IPS DF 6.9 (cell line): ENCODE measurements around the gene DEDD2.

ENCODE experiments used
- DNase-seq: peaks from one replicate; pipeline ENCODE4 v3.0.0-alpha.2; 2013; ENCODE audit warnings: low read depth, low spot score
- H3K27ac ChIP-seq: one replicate; pipeline ENCODE4 v1.5.1; 2013; ENCODE audit warnings: low read length, control low read depth
- H3K27me3 ChIP-seq: 2 replicates; pipeline ENCODE4 v1.6.1; 2013; ENCODE audit warnings: mild to moderate bottlenecking, low read length; ENCODE audit not compliant: control insufficient read depth, insufficient read depth
- H3K36me3 ChIP-seq: 2 replicates; pipeline ENCODE4 v1.6.1; 2013; ENCODE audit warnings: low read length; ENCODE audit not compliant: control insufficient read depth, insufficient read depth
- H3K4me1 ChIP-seq: 2 replicates; pipeline ENCODE4 v1.6.1; 2013; ENCODE audit warnings: low read length; ENCODE audit not compliant: control insufficient read depth, insufficient read depth
- H3K4me3 ChIP-seq: 2 replicates; pipeline ENCODE4 v1.5.1; 2013; ENCODE audit warnings: mild to moderate bottlenecking, low read length
- H3K9me3 ChIP-seq: 2 replicates; pipeline ENCODE4 v1.6.1; 2013; ENCODE audit warnings: low read length, inconsistent platforms; ENCODE audit not compliant: control insufficient read depth, insufficient read depth
- WGBS: extraction: QIAGEN DNeasy Blood & Tissue Kit; methylation state at CpG from one replicate; pipeline ENCODE4 v1.1.7; 2013; ENCODE audit warnings: mixed read lengths, missing lambda C conversion rate; ENCODE audit not compliant: insufficient read length, insufficient coverage; 5-methylcytosine and 5-hydroxymethylcytosine counted together

The DEDD2 gene

GRCh38 chr19:42235181-42235580, 17.7 kb upstream of the DEDD2 start:
- Histone ChIP-seq H3K4me3 (no peak overlapping the region), H3K9me3 (no peaks in the 10 kb centered on the region), H3K27me3 (no peaks in the 10 kb centered on the region), H3K4me1 (no peaks in the 10 kb centered on the region), H3K27ac (no peak overlapping the region), H3K36me3 (peaks cover 28% of the 10 kb centered on the region)
- WGBS = no CpG with 5 or more reads among the region's 5 CpGs
- no peak for DNase-seq

- Histone ChIP-seq H3K4me1 (no peaks in the 10 kb centered on the region), H3K36me3 (peaks cover 23% of the 10 kb centered on the region)
Measured at GRCh38 chr19:42234364-42234763, 16.9 kb upstream of the DEDD2 start.

DNA sequence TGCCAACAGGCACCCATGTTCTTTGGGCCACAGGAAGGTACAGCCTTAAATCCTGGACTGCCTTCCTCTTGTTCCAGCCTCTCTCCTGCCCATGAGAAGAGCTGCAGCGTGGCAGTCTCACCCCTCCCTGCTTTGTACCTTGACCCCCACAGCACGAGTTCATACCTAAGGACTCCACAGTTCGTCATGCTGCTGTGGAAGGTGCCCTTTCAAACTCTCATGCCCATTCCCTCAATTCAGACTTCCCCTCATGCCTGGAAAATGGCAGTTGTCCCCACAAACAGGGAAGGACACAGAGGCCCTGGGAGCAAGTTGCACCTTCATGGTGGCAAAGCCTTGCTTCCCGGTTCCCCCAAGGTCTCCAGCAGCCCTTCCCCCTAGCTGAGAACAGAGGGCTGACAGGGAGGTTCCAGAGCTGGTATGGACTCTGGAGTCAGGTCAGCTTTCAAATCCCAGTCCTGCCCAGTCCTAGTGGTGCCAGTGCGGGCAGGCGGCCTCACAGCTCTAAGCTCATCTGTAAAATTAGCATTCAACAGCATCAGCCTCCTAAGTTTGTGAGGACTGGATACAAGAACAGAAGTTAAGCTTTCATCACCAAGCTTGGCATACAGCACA, 16.3 kb upstream of the DEDD2 start:
- no peaks in the 10 kb centered on the region for H3K4me1 ChIP-seq
- H3K9me3 ChIP-seq = no peaks in the 10 kb centered on the region
- no CpG with 5 or more reads among the region's 6 CpGs for WGBS
- DNase-seq = no peak
- H3K4me3 ChIP-seq = no peak overlapping the region
- H3K36me3 ChIP-seq = peaks cover 23% of the 10 kb centered on the region
- H3K27me3 ChIP-seq = no peaks in the 10 kb centered on the region
- no peak overlapping the region for H3K27ac ChIP-seq

More at GRCh38 chr19:42234364-42234763, 16.9 kb upstream of the DEDD2 start:
- no peaks in the 10 kb centered on the region for H3K9me3 ChIP-seq
- no peaks in the 10 kb centered on the region for H3K27me3 ChIP-seq
- WGBS = no CpG with 5 or more reads among the region's 11 CpGs
- no peak for DNase-seq
- H3K27ac ChIP-seq = no peak overlapping the region
- H3K4me3 ChIP-seq = no peak overlapping the region

- no peaks in the 10 kb centered on the region for H3K27me3 ChIP-seq
- no peaks in the 10 kb centered on the region for H3K9me3 ChIP-seq
- H3K4me3 ChIP-seq = no peak overlapping the region
- H3K27ac ChIP-seq = no peak overlapping the region
- WGBS = no CpG with 5 or more reads among the region's 7 CpGs
- peaks cover 23% of the 10 kb centered on the region for H3K36me3 ChIP-seq
- DNase-seq = no peak
- no peaks in the 10 kb centered on the region for H3K4me1 ChIP-seq
Measured at GRCh38 chr19:42233106-42233505, 15.6 kb upstream of the DEDD2 start.

- H3K27me3 ChIP-seq = no peaks in the 10 kb centered on the region
- H3K4me3 ChIP-seq = no peak overlapping the region
- no peaks in the 10 kb centered on the region for H3K4me1 ChIP-seq
- no peak for DNase-seq
- H3K36me3 ChIP-seq = peaks cover 23% of the 10 kb centered on the region
- H3K9me3 ChIP-seq = no peaks in the 10 kb centered on the region
- no CpG with 5 or more reads among the region's 10 CpGs for WGBS
- no peak overlapping the region for H3K27ac ChIP-seq
Measured at GRCh38 chr19:42232435-42232834, 15.0 kb upstream of the DEDD2 start.

GRCh38 chr19:42230571-42230970, 13.1 kb upstream of the DEDD2 start:
- no CpG with 5 or more reads among the region's 4 CpGs for WGBS
- Histone ChIP-seq H3K27ac (no peak overlapping the region), H3K27me3 (no peaks in the 10 kb centered on the region), H3K4me1 (no peaks in the 10 kb centered on the region), H3K4me3 (no peak overlapping the region), H3K9me3 (no peaks in the 10 kb centered on the region), H3K36me3 (peaks cover 32% of the 10 kb centered on the region)
- DNase-seq = no peak

DNA sequence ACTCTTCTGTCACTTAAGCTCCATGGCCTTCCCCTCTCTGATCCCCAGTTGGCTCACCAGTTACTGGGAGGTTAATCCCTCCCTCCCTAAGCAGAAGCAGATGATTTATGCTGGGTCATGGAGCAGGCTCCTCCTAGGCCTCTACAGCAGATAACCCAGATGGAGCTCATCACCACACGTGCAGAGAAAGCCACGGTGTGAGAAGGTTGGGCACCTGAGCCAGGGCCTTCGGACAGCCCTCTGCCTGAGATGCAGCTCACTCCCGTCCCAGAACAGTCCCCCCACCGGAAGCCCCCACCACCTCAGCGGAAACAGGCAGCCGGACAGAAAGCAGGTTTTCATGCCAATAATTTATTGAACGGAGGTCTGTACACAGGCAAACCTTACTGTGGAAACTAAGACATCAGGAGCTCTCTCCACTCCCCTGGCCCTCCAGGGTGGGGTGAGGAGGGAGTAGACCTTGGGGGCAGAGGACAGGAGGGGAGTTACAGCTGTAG, 12.4 kb upstream of the DEDD2 start:
- no peak for DNase-seq
- Histone ChIP-seq H3K27me3 (no peaks in the 10 kb centered on the region), H3K4me1 (no peaks in the 10 kb centered on the region), H3K9me3 (no peaks in the 10 kb centered on the region), H3K36me3 (peaks cover 37% of the 10 kb centered on the region), H3K4me3 (no peak overlapping the region), H3K27ac (no peak overlapping the region)
- no CpG with 5 or more reads among the region's 8 CpGs for WGBS

- no peak for DNase-seq
- Histone ChIP-seq H3K27me3 (no peaks in the 10 kb centered on the region), H3K4me1 (no peaks in the 10 kb centered on the region), H3K36me3 (peaks cover 39% of the 10 kb centered on the region), H3K4me3 (no peak overlapping the region), H3K9me3 (no peaks in the 10 kb centered on the region), H3K27ac (no peak overlapping the region)
- no CpG with 5 or more reads among the region's 4 CpGs for WGBS
Measured at GRCh38 chr19:42229301-42229854, 11.9 kb upstream of the DEDD2 start.

- Histone ChIP-seq H3K27ac (no peak overlapping the region), H3K27me3 (no peaks in the 10 kb centered on the region), H3K4me3 (no peak overlapping the region), H3K36me3 (peaks cover 40% of the 10 kb centered on the region), H3K4me1 (no peaks in the 10 kb centered on the region), H3K9me3 (no peaks in the 10 kb centered on the region)
- no peak for DNase-seq
- no CpG with 5 or more reads among the region's 4 CpGs for WGBS
Measured at GRCh38 chr19:42228641-42229040, 11.2 kb upstream of the DEDD2 start.

DNA sequence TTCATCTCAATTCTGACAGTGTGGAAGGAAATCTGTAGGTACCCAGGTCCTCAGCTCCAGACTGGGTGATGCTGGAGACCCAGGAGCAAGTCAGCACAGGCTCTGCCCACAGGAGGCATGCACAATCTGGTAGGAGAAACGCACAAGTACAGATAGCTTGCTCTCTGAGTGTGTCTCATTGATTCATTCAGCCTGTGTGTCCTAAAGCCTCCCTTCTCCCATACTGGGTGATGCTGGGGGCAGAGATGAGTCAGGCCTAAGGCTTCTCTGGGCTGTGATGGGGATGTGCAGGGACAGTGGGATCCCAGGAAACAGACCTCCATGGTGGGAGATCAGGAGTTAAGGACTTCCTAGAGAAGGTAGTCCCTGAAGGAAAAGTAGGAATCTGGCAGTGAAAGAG, 9.4 kb upstream of the DEDD2 start:
- Histone ChIP-seq H3K4me1 (no peaks in the 10 kb centered on the region), H3K9me3 (no peaks in the 10 kb centered on the region), H3K27me3 (no peaks in the 10 kb centered on the region), H3K4me3 (no peak overlapping the region), H3K36me3 (peaks cover 32% of the 10 kb centered on the region), H3K27ac (no peak overlapping the region)
- WGBS = no CpG with 5 or more reads among the region's 1 CpG
- no peak for DNase-seq
